GM23338 (cell line): Measurements from ENCODE around the gene WNT7A. TPM values are rescaled to one million over a fixed set of nuclear protein-coding genes. Genes with fewer than 3 reads are reported as not detected.

ENCODE experiments used
- ATAC-seq: fragments of 200-7000 bp; cut with Tn5 transposase; 3 replicates; pipeline ENCODE4 v1.9.1; 2020
- DNase-seq: peaks from one replicate; pipeline ENCODE4 v3.0.0-alpha.2; 2015; ENCODE audit warnings: low spot score
- H2AFZ ChIP-seq: fragments of 200-600 bp; sonication (generic); 2 replicates; pipeline ENCODE4 v1.8.0; 2016; ENCODE audit warnings: antibody characterized with exemption, mild to moderate bottlenecking, moderate library complexity
- H3F3A ChIP-seq: fragments of 200-600 bp; sonication (generic); replicated peaks from 2 replicates; pipeline ENCODE4 v1.8.0; 2017; ENCODE audit warnings: antibody characterized with exemption, mixed run types, low read depth
- H3K27ac ChIP-seq: fragments of 200-600 bp; sonication (generic); 2 replicates; pipeline ENCODE4 v1.6.1; 2016; ENCODE audit warnings: low read depth
- H3K27me3 ChIP-seq: fragments of 200-600 bp; sonication (generic); 2 replicates; pipeline ENCODE4 v1.8.0; 2016; ENCODE audit warnings: mild to moderate bottlenecking, mixed run types, moderate library complexity; ENCODE audit not compliant: insufficient read depth
- H3K36me3 ChIP-seq: fragments of 200-600 bp; sonication (generic); 2 replicates; pipeline ENCODE4 v1.8.0; 2016; ENCODE audit warnings: mild to moderate bottlenecking; ENCODE audit not compliant: insufficient read depth
- H3K4me1 ChIP-seq: fragments of 200-600 bp; sonication (generic); 2 replicates; pipeline ENCODE4 v1.8.0; 2016; ENCODE audit warnings: mild to moderate bottlenecking, moderate library complexity; ENCODE audit not compliant: insufficient read depth
- H3K4me2 ChIP-seq: fragments of 200-600 bp; sonication (generic); 2 replicates; pipeline ENCODE4 v1.7.1; 2017; ENCODE audit warnings: mixed run types
- H3K4me3 ChIP-seq: fragments of 200-600 bp; sonication (generic); 2 replicates; pipeline ENCODE4 v1.6.1; 2016; ENCODE audit warnings: mixed run types
- H3K79me2 ChIP-seq: fragments of 200-600 bp; sonication (generic); replicated peaks from 2 replicates; pipeline ENCODE4 v1.8.0; 2017; ENCODE audit warnings: mild to moderate bottlenecking; ENCODE audit not compliant: insufficient read depth
- H3K9me2 ChIP-seq: fragments of 200-600 bp; sonication (generic); 2 replicates; pipeline ENCODE4 v1.8.0; 2017; ENCODE audit not compliant: insufficient read depth
- H4K20me1 ChIP-seq: fragments of 200-600 bp; sonication (generic); replicated peaks from 2 replicates; pipeline ENCODE4 v1.8.0; 2017; ENCODE audit warnings: mild to moderate bottlenecking; ENCODE audit not compliant: insufficient read depth
- H3K27ac Mint-ChIP-seq: 2 replicates; pipeline ENCODE4 v1.8.0; 2020; ENCODE audit warnings: inconsistent platforms, mild to moderate bottlenecking, moderate library complexity, mixed read lengths
- H3K27me3 Mint-ChIP-seq: 3 replicates; pipeline ENCODE4 v1.8.0; 2022; ENCODE audit warnings: low read depth, mild to moderate bottlenecking, moderate library complexity, mixed read lengths, inconsistent platforms; ENCODE audit not compliant: insufficient read depth, poor library complexity
- H3K36me3 Mint-ChIP-seq: 3 replicates; pipeline ENCODE4 v1.8.0; 2021; ENCODE audit warnings: low read depth, mild to moderate bottlenecking, inconsistent platforms, moderate library complexity, mixed read lengths
- H3K4me1 Mint-ChIP-seq: 3 replicates; pipeline ENCODE4 v1.8.0; 2020; ENCODE audit warnings: mild to moderate bottlenecking, inconsistent platforms, mixed read lengths
- H3K4me3 Mint-ChIP-seq: 3 replicates; pipeline ENCODE4 v1.8.0; 2021; ENCODE audit warnings: moderate library complexity, mild to moderate bottlenecking, inconsistent platforms, mixed read lengths
- H3K9me3 Mint-ChIP-seq: 3 replicates; pipeline ENCODE4 v1.8.0; 2020; ENCODE audit warnings: moderate library complexity, mild to moderate bottlenecking, inconsistent platforms, mixed read lengths
- CREB1 ChIP-seq: fragments of 250-450 bp; sonication (Bioruptor Pico); IDR thresholded peaks from 2 replicates; pipeline ENCODE4 v1.5.0; 2020; ENCODE audit warnings: low read depth, mild to moderate bottlenecking, moderate library complexity
- CTCF ChIP-seq, 2 experiments: fragments of 200-600 bp in 1 of 2; sonication (generic) in 1 of 2; conservative IDR thresholded peaks; 2 replicates each; pipeline versions ENCODE4 v1.5.1 to v1.6.1; 2016 to 2017; ENCODE audit warnings: antibody characterized with exemption in 2 of 2, low read depth in 2 of 2, mild to moderate bottlenecking in 2 of 2, moderate library complexity in 1 of 2
- ETS1 ChIP-seq: IDR thresholded peaks from 2 replicates; pipeline ENCODE4 v1.6.1; 2016; ENCODE audit warnings: antibody characterized with exemption
- EZH2 ChIP-seq: fragments of 200-600 bp; sonication (generic); IDR thresholded peaks from one replicate; pipeline ENCODE4 v1.8.0; 2017; ENCODE audit warnings: antibody characterized with exemption, mild to moderate bottlenecking, low read depth; ENCODE audit not compliant: unreplicated experiment
- EZH2phosphoT487 ChIP-seq: fragments of 200-600 bp; sonication (generic); IDR thresholded peaks from one replicate; pipeline ENCODE4 v1.8.1; 2018; ENCODE audit warnings: antibody characterized with exemption; ENCODE audit not compliant: unreplicated experiment
- JUNB ChIP-seq: IDR thresholded peaks from one replicate; pipeline ENCODE4 v1.6.1; 2016; ENCODE audit warnings: antibody characterized with exemption; ENCODE audit not compliant: unreplicated experiment
- NANOG ChIP-seq: IDR thresholded peaks from 2 replicates; pipeline ENCODE4 v1.6.1; 2016; ENCODE audit warnings: antibody characterized with exemption, borderline replicate concordance
- POLR2AphosphoS5 ChIP-seq: IDR thresholded peaks from 2 replicates; pipeline ENCODE4 v1.6.1; 2016; ENCODE audit warnings: antibody characterized with exemption, low read depth
- REST ChIP-seq: IDR thresholded peaks from one replicate; pipeline ENCODE4 v1.6.1; 2018; ENCODE audit warnings: antibody characterized with exemption; ENCODE audit not compliant: unreplicated experiment
- STAT1 ChIP-seq: IDR thresholded peaks from one replicate; pipeline ENCODE4 v1.6.1; 2016; ENCODE audit warnings: antibody characterized with exemption; ENCODE audit not compliant: unreplicated experiment
- ZNF114 ChIP-seq: fragments of 250-450 bp; sonication (Bioruptor Pico); IDR thresholded peaks from 2 replicates; pipeline ENCODE4 v1.5.0; 2020; ENCODE audit warnings: mild to moderate bottlenecking, moderate library complexity
- ZNF331 ChIP-seq: fragments of 250-450 bp; sonication (Bioruptor Pico); IDR thresholded peaks from 2 replicates; pipeline ENCODE4 v1.5.0; 2020; ENCODE audit warnings: low read depth, mild to moderate bottlenecking, moderate library complexity
- ZNF462 ChIP-seq: fragments of 250-450 bp; sonication (Bioruptor Pico); IDR thresholded peaks from 2 replicates; pipeline ENCODE4 v1.5.0; 2020; ENCODE audit warnings: mild to moderate bottlenecking, moderate library complexity
- polyA plus RNA-seq: library from polyadenylated mRNA; unstranded; fragments of >200 nt; fragmentation: Nextera tagmentation; extraction: Ambion mirVana; gene quantifications from 2 replicates; pipeline ENCODE4 v1.2.1, GENCODE V29; 2016
- total RNA-seq: library from RNA; depleted of rRNA; stranded (reverse); fragments of >200 nt; shearing (Covaris generic); gene quantifications from 2 replicates; pipeline ENCODE4 v1.2.3, GENCODE V29; 2014

The WNT7A gene
- total and polyA plus RNA-seq, 2 experiments from 2014 or later = not detected

- no peak for TF ChIP-seq ZNF114
- no peak for TF ChIP-seq ETS1
- no peak for TF ChIP-seq REST
- TF ChIP-seq NANOG = no peak
- no peak for TF ChIP-seq EZH2
- TF ChIP-seq STAT1 = no peak
- no peak for TF ChIP-seq EZH2phosphoT487
- no peak for TF ChIP-seq JUNB
- no peak for TF ChIP-seq POLR2AphosphoS5
- TF ChIP-seq CREB1 (CRISPR knock-in tag) = no peak
- no peak for TF ChIP-seq CTCF (conservative IDR thresholded peaks at IDR 0.05; ENCODE audit: low read depth in 2 of 2)
- no peak for TF ChIP-seq ZNF462 (CRISPR knock-in tag)
- TF ChIP-seq ZNF331 (CRISPR knock-in tag) = no peak
- ATAC-seq (no peak), DNase-seq (no peak)
- Histone ChIP-seq H2AFZ (0 out of 2 replicates have a peak overlapping the region, but pooled peaks have one; percentile 47), H3K4me3 (no peak overlapping the region), H3K9me2 (no peaks in the 10 kb centered on the region), H3K4me1 (peaks cover 9% of the 10 kb centered on the region), H3K36me3 (no peaks in the 10 kb centered on the region), H3K27me3 (no peaks in the 10 kb centered on the region), H4K20me1 (no peaks in the 10 kb centered on the region), H3K79me2 (no peaks in the 10 kb centered on the region), H3K27ac (no peak overlapping the region), H3F3A (no peaks in the 10 kb centered on the region), H3K4me2 (no peak overlapping the region)
- Mint-ChIP-seq H3K9me3 (no peaks in the 10 kb centered on the region), H3K36me3 (no peaks in the 10 kb centered on the region), H3K4me3 (no peak overlapping the region), H3K4me1 (peaks cover 23% of the 10 kb centered on the region), H3K27ac (no peak overlapping the region), H3K27me3 (peaks cover 12% of the 10 kb centered on the region)
Observed at GRCh38 chr3:13787533-13788132, 92.2 kb downstream of the WNT7A start.
